ENCODE data around the gene MAJIN. TPM values are rescaled to one million over a fixed set of nuclear protein-coding genes. Genes with fewer than 3 reads are reported as not detected.

MAJIN gene
- total and polyA plus RNA-seq, 2 experiments from 2014 or later, result not detected

- H3K79me2 ChIP-seq, result no peaks in the 10 kb centered on the region
- H3K36me3 ChIP-seq (replicated peaks; ENCODE audit: insufficient read depth, low read depth), result no peaks in the 10 kb centered on the region
- peak; percentile 50 for DNase-seq (ENCODE audit: low spot score)
- H3K4me2 ChIP-seq, result no peak overlapping the region
- H3K9me3 ChIP-seq (ENCODE audit: low read depth), result no peaks in the 10 kb centered on the region
- no peaks in the 10 kb centered on the region for H3K27me3 ChIP-seq
- H4K20me1 ChIP-seq (ENCODE audit: insufficient read depth, poor library complexity, severe bottlenecking), result no peaks in the 10 kb centered on the region
- 80% methylated on average over 27 of the region's 27 CpGs for WGBS (ENCODE audit: low lambda C conversion rate, missing lambda C conversion rate)
- H3K27ac ChIP-seq, result no peak overlapping the region
- H3K4me3 ChIP-seq, result no peak overlapping the region
- peaks cover 8% of the 10 kb centered on the region for H3K4me1 ChIP-seq (ENCODE audit: insufficient read depth)
- no peaks in the 10 kb centered on the region for H3K9me2 ChIP-seq (replicated peaks; ENCODE audit: insufficient read depth)
- TF ChIP-seq EZH2phosphoT487 (IDR thresholded peaks at IDR 0.05; ENCODE audit: low read depth, severe bottlenecking, unreplicated experiment), result no peak
- TF ChIP-seq CTCF (IDR thresholded peaks at IDR 0.05; ENCODE audit: poor library complexity), result peak; percentile 11
- no peak overlapping the region for H2AFZ ChIP-seq
Measured at GRCh38 chr11:64934682-64935358, 37.1 kb downstream of the MAJIN start.

- Histone ChIP-seq H3K4me2 (no peak overlapping the region), H3K9me2 (replicated peaks; ENCODE audit: insufficient read depth) (no peaks in the 10 kb centered on the region), H3K4me3 (no peak overlapping the region), H2AFZ (no peak overlapping the region), H3K27ac (no peak overlapping the region), H3K4me1 (ENCODE audit: insufficient read depth) (peaks cover 8% of the 10 kb centered on the region), H3K79me2 (no peaks in the 10 kb centered on the region), H3K27me3 (no peaks in the 10 kb centered on the region), H3K36me3 (replicated peaks; ENCODE audit: insufficient read depth, low read depth) (no peaks in the 10 kb centered on the region), H3K9me3 (ENCODE audit: low read depth) (no peaks in the 10 kb centered on the region), H4K20me1 (ENCODE audit: insufficient read depth, poor library complexity, severe bottlenecking) (no peaks in the 10 kb centered on the region)
- WGBS (ENCODE audit: low lambda C conversion rate, missing lambda C conversion rate), result 93% methylated on average over 10 of the region's 10 CpGs
- TF ChIP-seq CTCF (IDR thresholded peaks at IDR 0.05; ENCODE audit: poor library complexity) (no peak), EZH2phosphoT487 (IDR thresholded peaks at IDR 0.05; ENCODE audit: low read depth, severe bottlenecking, unreplicated experiment) (no peak)
- DNase-seq (ENCODE audit: low spot score), result no peak
Measured at GRCh38 chr11:64933935-64934681, 37.8 kb downstream of the MAJIN start.

- no peaks in the 10 kb centered on the region for H3K79me2 ChIP-seq
- no peaks in the 10 kb centered on the region for H3K27me3 ChIP-seq
- no peak overlapping the region for H3K4me2 ChIP-seq
- TF ChIP-seq CTCF (IDR thresholded peaks at IDR 0.05; ENCODE audit: poor library complexity), result no peak
- no peak for TF ChIP-seq EZH2phosphoT487 (IDR thresholded peaks at IDR 0.05; ENCODE audit: low read depth, severe bottlenecking, unreplicated experiment)
- no peak for TF ChIP-seq EZH2 (IDR thresholded peaks at IDR 0.05; ENCODE audit: borderline replicate concordance)
- H4K20me1 ChIP-seq (ENCODE audit: insufficient read depth, poor library complexity, severe bottlenecking), result no peaks in the 10 kb centered on the region
- no peak overlapping the region for H3K4me3 ChIP-seq
- no peaks in the 10 kb centered on the region for H3K36me3 ChIP-seq (replicated peaks; ENCODE audit: insufficient read depth, low read depth)
- no peaks in the 10 kb centered on the region for H3K9me3 ChIP-seq (ENCODE audit: low read depth)
- no peaks in the 10 kb centered on the region for H3K9me2 ChIP-seq (replicated peaks; ENCODE audit: insufficient read depth)
- no peak overlapping the region for H2AFZ ChIP-seq
- no peak overlapping the region for H3K27ac ChIP-seq
- WGBS (ENCODE audit: low lambda C conversion rate, missing lambda C conversion rate), result 94% methylated on average over 12 of the region's 12 CpGs
- H3K4me1 ChIP-seq (ENCODE audit: insufficient read depth), result peaks cover 8% of the 10 kb centered on the region
- no peak for DNase-seq (ENCODE audit: low spot score)
Measured at GRCh38 chr11:64933213-64933934, 38.5 kb downstream of the MAJIN start.

Data from hepatocyte (in vitro differentiated cells).